ENCODE data around the gene COMMD10. TPM values are rescaled to one million over a fixed set of nuclear protein-coding genes. Genes with fewer than 3 reads are reported as not detected.

Gene COMMD10
- polyA plus RNA-seq, 1 experiment, result 10.4 TPM

DNA sequence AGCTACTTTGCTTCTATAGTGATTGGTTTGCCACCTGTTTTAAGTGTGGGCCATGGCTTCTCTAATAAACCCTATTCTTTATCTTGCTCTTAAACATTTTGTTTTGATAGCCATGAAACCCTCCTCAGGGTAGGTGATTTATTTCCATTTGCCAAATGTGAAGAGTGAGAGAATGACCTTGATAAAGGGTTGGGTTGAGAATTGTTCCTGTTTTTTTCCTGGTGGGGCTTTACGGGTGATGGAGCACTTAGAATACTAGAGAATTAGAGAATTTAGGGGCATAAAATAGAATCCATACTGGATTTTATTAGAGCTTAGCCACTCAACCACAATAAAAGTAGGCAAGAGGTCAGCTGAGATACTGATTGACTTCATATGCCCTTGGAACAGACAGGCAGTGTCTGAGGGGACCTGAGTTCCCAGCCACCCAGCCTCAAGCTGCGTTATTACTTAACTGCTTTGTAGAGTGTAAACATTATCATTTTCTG lies 68.9 kb downstream of the COMMD10 start:
- no peaks in the 10 kb centered on the region for H3K27me3 ChIP-seq (ENCODE audit: control insufficient read depth, insufficient read depth, low read length)
- DNase-seq (ENCODE audit: low read depth), result no peak
- H3K4me3 ChIP-seq (ENCODE audit: low read depth, low read length), result no peak overlapping the region
- POLR2A ChIA-PET, result no interaction called here
- TF ChIP-seq, protein P1, sequence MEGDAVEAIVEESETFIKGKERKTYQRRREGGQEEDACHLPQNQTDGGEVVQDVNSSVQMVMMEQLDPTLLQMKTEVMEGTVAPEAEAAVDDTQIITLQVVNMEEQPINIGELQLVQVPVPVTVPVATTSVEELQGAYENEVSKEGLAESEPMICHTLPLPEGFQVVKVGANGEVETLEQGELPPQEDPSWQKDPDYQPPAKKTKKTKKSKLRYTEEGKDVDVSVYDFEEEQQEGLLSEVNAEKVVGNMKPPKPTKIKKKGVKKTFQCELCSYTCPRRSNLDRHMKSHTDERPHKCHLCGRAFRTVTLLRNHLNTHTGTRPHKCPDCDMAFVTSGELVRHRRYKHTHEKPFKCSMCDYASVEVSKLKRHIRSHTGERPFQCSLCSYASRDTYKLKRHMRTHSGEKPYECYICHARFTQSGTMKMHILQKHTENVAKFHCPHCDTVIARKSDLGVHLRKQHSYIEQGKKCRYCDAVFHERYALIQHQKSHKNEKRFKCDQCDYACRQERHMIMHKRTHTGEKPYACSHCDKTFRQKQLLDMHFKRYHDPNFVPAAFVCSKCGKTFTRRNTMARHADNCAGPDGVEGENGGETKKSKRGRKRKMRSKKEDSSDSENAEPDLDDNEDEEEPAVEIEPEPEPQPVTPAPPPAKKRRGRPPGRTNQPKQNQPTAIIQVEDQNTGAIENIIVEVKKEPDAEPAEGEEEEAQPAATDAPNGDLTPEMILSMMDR (IDR thresholded peaks at IDR 0.05; ENCODE audit: insufficient read depth, low read depth, low read length), result no peak
- H3K36me3 ChIP-seq (ENCODE audit: control insufficient read depth, insufficient read depth, low read length), result no peaks in the 10 kb centered on the region
- CTCF ChIA-PET, result no interaction called here

DNA sequence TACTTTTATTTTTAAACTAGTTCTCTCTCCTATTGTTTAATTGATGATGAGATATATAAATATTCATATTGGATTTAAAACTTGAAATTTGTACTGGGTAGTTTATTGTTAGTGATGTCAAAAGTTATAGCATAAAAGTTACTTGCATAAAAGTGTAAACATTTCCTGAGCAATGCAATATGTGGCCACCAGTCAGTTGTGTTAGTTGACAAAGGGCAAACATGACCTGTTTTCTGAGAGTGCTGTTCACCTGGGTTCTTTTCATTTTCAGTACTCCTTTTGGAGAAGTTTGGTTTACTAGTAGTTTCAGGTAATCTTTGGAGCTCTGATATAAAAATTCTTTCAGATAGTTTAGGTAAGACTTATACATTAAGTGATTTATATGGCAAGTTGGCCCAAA lies 69.4 kb downstream of the COMMD10 start:
- ChIA-PET POLR2A (no interaction called here), CTCF (no interaction called here)
- DNase-seq (ENCODE audit: low read depth), result no peak
- TF ChIP-seq, protein P1 (IDR thresholded peaks at IDR 0.05; ENCODE audit: insufficient read depth, low read depth, low read length), result no peak
- Histone ChIP-seq H3K27me3 (ENCODE audit: control insufficient read depth, insufficient read depth, low read length) (no peaks in the 10 kb centered on the region), H3K4me3 (ENCODE audit: low read depth, low read length) (no peak overlapping the region), H3K36me3 (ENCODE audit: control insufficient read depth, insufficient read depth, low read length) (no peaks in the 10 kb centered on the region)

DNA sequence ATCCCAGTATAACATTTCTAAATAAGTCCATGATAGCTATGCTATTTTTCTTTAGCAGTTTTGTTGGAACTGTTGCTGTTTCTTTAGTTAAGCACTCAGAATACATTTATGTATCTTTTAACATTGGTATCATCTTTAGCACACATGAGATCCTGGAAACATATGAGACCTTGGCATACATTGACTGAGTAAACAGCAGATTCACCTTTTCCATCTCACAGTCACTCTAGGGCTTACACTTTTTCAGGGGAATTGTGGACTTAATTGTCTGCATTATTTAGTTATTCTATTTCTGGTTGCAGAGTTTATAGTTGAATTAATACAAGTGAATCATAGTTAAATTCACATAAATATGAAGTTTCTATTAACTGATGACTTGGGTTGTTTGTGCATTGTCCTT lies 70.1 kb downstream of the COMMD10 start:
- DNase-seq (ENCODE audit: low read depth), result no peak
- TF ChIP-seq, protein P1 (IDR thresholded peaks at IDR 0.05; ENCODE audit: insufficient read depth, low read depth, low read length), result no peak
- no peaks in the 10 kb centered on the region for H3K27me3 ChIP-seq (ENCODE audit: control insufficient read depth, insufficient read depth, low read length)
- ChIA-PET CTCF (no interaction called here), POLR2A (no interaction called here)
- no peak overlapping the region for H3K4me3 ChIP-seq (ENCODE audit: low read depth, low read length)
- H3K36me3 ChIP-seq (ENCODE audit: control insufficient read depth, insufficient read depth, low read length), result no peaks in the 10 kb centered on the region

DNA sequence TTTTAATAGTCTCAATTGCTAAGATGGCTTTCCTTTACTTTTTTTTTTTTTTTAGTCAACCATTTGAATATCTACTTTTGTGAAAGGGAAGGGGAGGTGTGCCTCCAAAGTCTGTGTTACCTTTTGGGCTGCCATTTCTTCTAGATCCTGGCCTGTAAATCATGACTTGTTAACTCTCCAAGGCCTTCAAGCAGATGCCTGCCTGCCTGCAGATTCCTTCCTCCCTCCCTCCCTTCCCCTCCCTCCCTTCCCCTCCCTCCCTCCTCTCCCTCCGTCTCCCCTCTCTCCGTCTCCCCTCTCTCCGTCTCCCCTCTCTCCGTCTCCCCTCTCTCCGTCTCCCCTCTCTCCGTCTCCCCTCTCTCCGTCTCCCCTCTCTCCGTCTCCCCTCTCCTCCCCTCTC lies 73.1 kb downstream of the COMMD10 start:
- POLR2A ChIA-PET, result no interaction called here
- TF ChIP-seq, protein P1 (IDR thresholded peaks at IDR 0.05; ENCODE audit: insufficient read depth, low read depth, low read length), result no peak
- H3K4me3 ChIP-seq (ENCODE audit: low read depth, low read length), result no peak overlapping the region
- no peaks in the 10 kb centered on the region for H3K36me3 ChIP-seq (ENCODE audit: control insufficient read depth, insufficient read depth, low read length)
- CTCF ChIA-PET, result no interaction called here
- DNase-seq (ENCODE audit: low read depth), result no peak
- H3K27me3 ChIP-seq (ENCODE audit: control insufficient read depth, insufficient read depth, low read length), result no peaks in the 10 kb centered on the region

DNA sequence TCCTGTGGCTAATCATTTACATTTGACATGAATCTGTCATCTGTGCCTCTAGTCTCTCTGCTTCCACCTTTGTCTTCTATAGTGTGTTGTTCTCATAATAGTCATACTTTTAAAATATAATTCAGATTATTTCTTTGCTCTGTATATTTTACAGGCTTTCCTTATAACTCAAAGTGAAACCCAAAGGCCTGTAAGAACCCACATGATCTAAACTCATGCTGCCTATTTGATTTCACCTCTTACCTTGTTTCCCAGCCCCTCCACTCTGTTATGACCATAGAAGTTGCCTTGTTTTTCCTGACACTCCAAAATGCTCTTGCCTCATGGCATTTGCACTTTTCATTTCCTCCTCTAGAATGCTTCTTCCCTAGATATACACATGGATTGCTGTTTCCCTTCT lies 74.2 kb downstream of the COMMD10 start:
- no peak for DNase-seq (ENCODE audit: low read depth)
- Histone ChIP-seq H3K27me3 (ENCODE audit: control insufficient read depth, insufficient read depth, low read length) (no peaks in the 10 kb centered on the region), H3K4me3 (ENCODE audit: low read depth, low read length) (no peak overlapping the region), H3K36me3 (ENCODE audit: control insufficient read depth, insufficient read depth, low read length) (no peaks in the 10 kb centered on the region)
- ChIA-PET POLR2A (no interaction called here), CTCF (no interaction called here)
- TF ChIP-seq, protein P1 (IDR thresholded peaks at IDR 0.05; ENCODE audit: insufficient read depth, low read depth, low read length), result no peak

All from BJ (cell line).